ENCODE data around the gene RIMBP2. TPM values are rescaled to one million over a fixed set of nuclear protein-coding genes. Genes with fewer than 3 reads are reported as not detected.

Gene RIMBP2
- total and polyA plus RNA-seq, 2 experiments from 2014 or later, result 0.31 to 0.37 TPM

GRCh38 chr12:130367003-130367402 is 349.1 kb downstream of the RIMBP2 start:
- Histone ChIP-seq H4K20me1 (replicated peaks; ENCODE audit: insufficient read depth) (no peaks in the 10 kb centered on the region), H3K9me2 (ENCODE audit: insufficient read depth) (no peaks in the 10 kb centered on the region), H3K36me3 (ENCODE audit: insufficient read depth) (no peaks in the 10 kb centered on the region), H3K79me2 (replicated peaks; ENCODE audit: insufficient read depth) (no peaks in the 10 kb centered on the region), H3K4me3 (no peak overlapping the region), H3K4me2 (no peak overlapping the region), H3K4me1 (ENCODE audit: insufficient read depth) (no peaks in the 10 kb centered on the region), H3K27ac (ENCODE audit: low read depth) (no peak overlapping the region), H3F3A (replicated peaks; ENCODE audit: low read depth) (no peaks in the 10 kb centered on the region), H3K27me3 (ENCODE audit: insufficient read depth) (no peaks in the 10 kb centered on the region), H2AFZ (no peak overlapping the region)
- peaks cover 98% of the 10 kb centered on the region for H3K9me3 Mint-ChIP-seq
- H3K36me3 Mint-ChIP-seq (ENCODE audit: low read depth), result peaks cover 29% of the 10 kb centered on the region
- no peak overlapping the region for H3K27ac Mint-ChIP-seq
- no peaks in the 10 kb centered on the region for H3K4me1 Mint-ChIP-seq
- DNase-seq (ENCODE audit: low spot score), result no peak
- ATAC-seq, result no peak
- peaks cover 2% of the 10 kb centered on the region for H3K27me3 Mint-ChIP-seq (ENCODE audit: insufficient read depth, low read depth, poor library complexity)
- H3K4me3 Mint-ChIP-seq, result no peak overlapping the region
- no peak for TF ChIP-seq ZNF462 (CRISPR knock-in tag; IDR thresholded peaks at IDR 0.05)
- no peak for TF ChIP-seq ZNF331 (CRISPR knock-in tag; IDR thresholded peaks at IDR 0.05; ENCODE audit: low read depth)
- no peak for TF ChIP-seq ZNF114 (CRISPR knock-in tag; IDR thresholded peaks at IDR 0.05)
- no peak for TF ChIP-seq REST (IDR thresholded peaks at IDR 0.05; ENCODE audit: unreplicated experiment)
- no peak for TF ChIP-seq STAT1 (IDR thresholded peaks at IDR 0.05; ENCODE audit: unreplicated experiment)
- TF ChIP-seq EZH2 (IDR thresholded peaks at IDR 0.05; ENCODE audit: low read depth, unreplicated experiment), result no peak
- no peak for TF ChIP-seq CREB1 (CRISPR knock-in tag; IDR thresholded peaks at IDR 0.05; ENCODE audit: low read depth)
- no peak for TF ChIP-seq EZH2phosphoT487 (IDR thresholded peaks at IDR 0.05; ENCODE audit: unreplicated experiment)
- TF ChIP-seq POLR2AphosphoS5 (IDR thresholded peaks at IDR 0.05; ENCODE audit: low read depth), result no peak
- no peak for TF ChIP-seq CTCF (conservative IDR thresholded peaks at IDR 0.05; ENCODE audit: low read depth in 2 of 2)
- TF ChIP-seq JUNB (IDR thresholded peaks at IDR 0.05; ENCODE audit: unreplicated experiment), result no peak
- no peak for TF ChIP-seq NANOG (IDR thresholded peaks at IDR 0.05; ENCODE audit: borderline replicate concordance)
- no peak for TF ChIP-seq ETS1 (IDR thresholded peaks at IDR 0.05)
